ENCODE results near the gene FAM107B. TPM values are rescaled to one million over a fixed set of nuclear protein-coding genes. Genes with fewer than 3 reads are reported as not detected.

The FAM107B gene
- total and polyA plus RNA-seq, 10 of the 15 experiments (the other 5 are each of a cell fraction or from before 2014, with no cell fraction given) = 22.9 to 162 (median 86.6) TPM

DNA sequence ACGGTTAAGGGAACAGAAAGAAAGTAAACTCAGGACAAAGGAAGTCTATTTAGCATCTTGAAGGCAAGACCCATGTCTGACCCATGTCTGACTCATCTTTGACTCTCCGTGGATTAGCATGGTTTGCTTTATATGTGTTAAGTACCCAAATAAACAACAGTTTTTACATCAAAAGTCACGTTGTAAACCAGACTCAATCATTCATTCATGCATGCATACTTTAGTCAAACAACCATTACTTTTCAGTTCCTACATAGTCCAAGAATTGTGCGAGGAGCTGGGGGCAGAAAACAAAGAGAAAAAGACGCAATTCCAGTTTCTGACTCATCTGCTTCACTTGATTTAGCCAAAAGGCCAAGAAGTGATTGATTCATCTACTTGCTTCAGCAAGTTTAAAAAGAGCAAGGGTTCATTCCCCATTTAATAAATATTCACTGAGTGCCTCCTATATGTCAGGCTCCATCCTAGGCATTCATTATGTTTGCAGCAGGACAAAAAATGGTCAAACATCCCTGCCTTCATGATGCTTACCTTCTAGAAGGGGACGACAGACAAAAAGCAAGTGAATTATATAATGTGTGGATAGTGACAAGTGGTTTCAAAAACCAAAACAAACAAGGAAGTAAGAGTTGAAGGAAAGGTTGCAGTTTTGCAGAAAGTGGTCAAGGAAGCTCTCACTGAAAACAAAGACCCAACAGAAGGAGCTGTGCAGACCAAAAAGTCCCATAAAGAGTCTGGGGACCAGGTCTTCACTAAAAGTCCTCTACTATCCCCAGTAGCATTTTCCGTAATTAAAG lies 116.2 kb downstream of the FAM107B start (continued):
- no peak for TF ChIP-seq RAD21 (IDR thresholded peaks at IDR 0.05; ENCODE audit: insufficient read depth, low read depth, low read length)
- no peak for TF ChIP-seq CEBPZ (IDR thresholded peaks at IDR 0.05; ENCODE audit: low read depth, low read length)
- peak; percentile 27; the same call in 1 of the 2 replicates for TF ChIP-seq GABPA (IDR thresholded peaks at IDR 0.05; ENCODE audit: low read depth)
- TF ChIP-seq SP1 (IDR thresholded peaks at IDR 0.05; ENCODE audit: low read depth, low read length) = no peak
- TF ChIP-seq NBN (IDR thresholded peaks at IDR 0.05) = no peak
- TF ChIP-seq, protein P1, sequence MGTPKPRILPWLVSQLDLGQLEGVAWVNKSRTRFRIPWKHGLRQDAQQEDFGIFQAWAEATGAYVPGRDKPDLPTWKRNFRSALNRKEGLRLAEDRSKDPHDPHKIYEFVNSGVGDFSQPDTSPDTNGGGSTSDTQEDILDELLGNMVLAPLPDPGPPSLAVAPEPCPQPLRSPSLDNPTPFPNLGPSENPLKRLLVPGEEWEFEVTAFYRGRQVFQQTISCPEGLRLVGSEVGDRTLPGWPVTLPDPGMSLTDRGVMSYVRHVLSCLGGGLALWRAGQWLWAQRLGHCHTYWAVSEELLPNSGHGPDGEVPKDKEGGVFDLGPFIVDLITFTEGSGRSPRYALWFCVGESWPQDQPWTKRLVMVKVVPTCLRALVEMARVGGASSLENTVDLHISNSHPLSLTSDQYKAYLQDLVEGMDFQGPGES (IDR thresholded peaks at IDR 0.05) = no peak
- no peak for TF ChIP-seq RBBP5 (conservative IDR thresholded peaks at IDR 0.05)
- peak; percentile 36 to 48; a peak in 3 of 4 replicates for TF ChIP-seq IKZF2 (IDR thresholded peaks at IDR 0.05)
- TF ChIP-seq JUNB (IDR thresholded peaks at IDR 0.05) = peak; percentile 54
- no peak for TF ChIP-seq POLR2AphosphoS5 (IDR thresholded peaks at IDR 0.05; ENCODE audit: low read length)
- no peak for TF ChIP-seq ATF7 (IDR thresholded peaks at IDR 0.05; ENCODE audit: low read depth)
- no peak for TF ChIP-seq HDAC2 (IDR thresholded peaks at IDR 0.05)
- peak; percentile 42; the same call in 1 of the 2 replicates for TF ChIP-seq CBX5 (IDR thresholded peaks at IDR 0.05; ENCODE audit: low read depth)
- TF ChIP-seq, protein P2, sequence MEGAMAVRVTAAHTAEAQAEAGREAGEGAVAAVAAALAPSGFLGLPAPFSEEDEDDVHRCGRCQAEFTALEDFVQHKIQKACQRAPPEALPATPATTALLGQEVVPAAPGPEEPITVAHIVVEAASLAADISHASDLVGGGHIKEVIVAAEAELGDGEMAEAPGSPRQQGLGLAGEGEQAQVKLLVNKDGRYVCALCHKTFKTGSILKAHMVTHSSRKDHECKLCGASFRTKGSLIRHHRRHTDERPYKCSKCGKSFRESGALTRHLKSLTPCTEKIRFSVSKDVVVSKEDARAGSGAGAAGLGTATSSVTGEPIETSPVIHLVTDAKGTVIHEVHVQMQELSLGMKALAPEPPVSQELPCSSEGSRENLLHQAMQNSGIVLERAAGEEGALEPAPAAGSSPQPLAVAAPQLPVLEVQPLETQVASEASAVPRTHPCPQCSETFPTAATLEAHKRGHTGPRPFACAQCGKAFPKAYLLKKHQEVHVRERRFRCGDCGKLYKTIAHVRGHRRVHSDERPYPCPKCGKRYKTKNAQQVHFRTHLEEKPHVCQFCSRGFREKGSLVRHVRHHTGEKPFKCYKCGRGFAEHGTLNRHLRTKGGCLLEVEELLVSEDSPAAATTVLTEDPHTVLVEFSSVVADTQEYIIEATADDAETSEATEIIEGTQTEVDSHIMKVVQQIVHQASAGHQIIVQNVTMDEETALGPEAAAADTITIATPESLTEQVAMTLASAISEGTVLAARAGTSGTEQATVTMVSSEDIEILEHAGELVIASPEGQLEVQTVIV (IDR thresholded peaks at IDR 0.05; ENCODE audit: borderline replicate concordance, partially characterized antibody) = no peak
- no peak for TF ChIP-seq SRF (IDR thresholded peaks at IDR 0.05; ENCODE audit: low read depth in 2 of 2, low read length in 2 of 2)
- TF ChIP-seq TBL1XR1 (IDR thresholded peaks at IDR 0.05; ENCODE audit: low read depth, low read length) = peak; percentile 38; the same call in 1 of the 2 replicates
- no peak for TF ChIP-seq ASH2L (IDR thresholded peaks at IDR 0.05; ENCODE audit: borderline replicate concordance, low read depth)
- no peak for TF ChIP-seq JUND (IDR thresholded peaks at IDR 0.05; ENCODE audit: low read depth, low read length)

Data from GM12878 (cell line).